HG02884 (cell line): ENCODE data around the gene DDHD1.
"Not testable (repeated sequence)": the region's sequence is repeated elsewhere in the genome, so short reads cannot be mapped to it uniquely, and the experiment has no call there.

Experiments
- ATAC-seq: cut with Tn5 transposase; IDR thresholded peaks from one replicate; pipeline ENCODE4 v1.9.1; 2021; ENCODE audit warnings: mild to moderate bottlenecking, moderate library complexity; ENCODE audit not compliant: unreplicated experiment

The DDHD1 gene

DNA sequence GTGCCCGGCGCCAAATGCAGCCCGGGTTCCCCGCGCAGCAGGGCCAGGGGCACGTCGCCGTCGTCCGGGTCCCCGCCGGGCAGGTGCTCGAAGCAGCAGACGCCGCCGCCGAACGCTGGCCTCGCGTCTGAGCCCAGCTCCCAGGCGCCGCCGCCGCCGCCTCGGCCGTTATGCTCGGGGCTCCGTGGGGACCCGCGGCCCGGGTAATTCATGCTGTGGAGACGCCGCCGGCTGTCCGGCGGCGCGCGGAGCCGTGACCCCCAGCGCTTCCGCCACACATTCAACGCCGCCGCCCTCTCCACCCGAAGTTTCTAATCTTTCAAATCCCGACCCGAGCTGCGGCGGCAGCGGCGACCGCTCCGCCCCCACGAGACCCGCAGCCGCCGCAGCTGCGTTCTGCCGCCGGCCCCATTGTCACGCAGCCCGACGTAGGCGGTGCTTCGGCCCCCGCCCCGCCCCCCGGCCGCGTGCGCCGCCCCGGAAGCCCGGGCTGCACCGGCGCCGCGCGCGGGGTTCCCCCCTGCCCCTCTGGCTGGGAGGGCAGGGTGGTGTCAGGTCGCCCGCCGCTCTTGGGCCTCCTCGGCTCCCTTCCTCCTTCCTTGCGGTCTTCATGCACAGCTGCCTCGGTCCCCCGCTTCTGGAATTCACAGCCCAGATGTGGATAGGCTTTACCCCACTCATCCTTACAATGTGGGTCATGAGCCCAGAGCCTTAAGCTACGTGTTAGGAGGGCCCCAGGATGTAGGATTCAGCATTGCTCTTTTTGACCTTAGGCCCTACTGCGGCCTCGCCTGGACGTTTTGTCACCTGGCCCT lies at the start of gene DDHD1:
DDHD1 (minus strand) TSS at position 437 of the 815 bp plus-strand sequence; CDS start at position 212, 225 bp downstream.
- peak; percentile 66 for ATAC-seq

DNA sequence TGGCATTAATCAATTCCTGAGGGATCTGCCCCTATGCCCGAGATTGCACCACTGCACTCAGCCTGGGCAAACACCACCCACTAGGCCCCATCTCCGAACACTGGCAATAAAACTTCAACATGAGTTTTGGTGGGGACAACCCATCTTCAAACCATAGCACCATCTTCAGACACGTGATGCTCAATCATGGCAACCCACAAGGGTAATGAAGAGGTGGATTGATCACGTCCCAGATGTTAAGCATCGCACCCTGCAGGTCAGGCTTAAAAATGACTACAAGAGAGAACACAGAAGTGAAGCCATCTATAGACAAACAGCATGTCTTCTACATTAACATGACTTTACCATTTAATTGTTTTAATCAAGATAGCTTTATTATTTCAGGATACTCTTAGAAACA lies 42.8 kb upstream of the DDHD1 start:
- no peak for ATAC-seq

DNA sequence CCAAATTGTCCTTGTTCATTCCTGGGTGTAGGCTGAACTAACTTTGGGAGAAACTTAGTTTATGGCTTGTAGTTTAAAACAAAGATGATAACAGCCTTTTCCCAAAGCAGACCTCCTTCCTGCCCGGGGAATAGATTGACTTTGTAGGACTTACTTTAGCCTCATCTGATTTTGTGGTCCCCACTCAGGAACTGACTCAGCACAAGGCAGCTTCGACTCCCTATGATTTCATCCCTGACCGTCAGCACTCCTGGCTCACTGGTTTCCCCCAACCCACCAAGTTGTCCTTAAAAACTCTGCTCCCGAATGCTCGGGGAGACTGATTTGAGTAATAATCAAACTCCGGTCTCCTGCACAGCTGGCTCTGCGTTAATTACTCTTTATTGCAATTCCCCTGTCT lies 40.1 kb upstream of the DDHD1 start:
- no peak for ATAC-seq

DNA sequence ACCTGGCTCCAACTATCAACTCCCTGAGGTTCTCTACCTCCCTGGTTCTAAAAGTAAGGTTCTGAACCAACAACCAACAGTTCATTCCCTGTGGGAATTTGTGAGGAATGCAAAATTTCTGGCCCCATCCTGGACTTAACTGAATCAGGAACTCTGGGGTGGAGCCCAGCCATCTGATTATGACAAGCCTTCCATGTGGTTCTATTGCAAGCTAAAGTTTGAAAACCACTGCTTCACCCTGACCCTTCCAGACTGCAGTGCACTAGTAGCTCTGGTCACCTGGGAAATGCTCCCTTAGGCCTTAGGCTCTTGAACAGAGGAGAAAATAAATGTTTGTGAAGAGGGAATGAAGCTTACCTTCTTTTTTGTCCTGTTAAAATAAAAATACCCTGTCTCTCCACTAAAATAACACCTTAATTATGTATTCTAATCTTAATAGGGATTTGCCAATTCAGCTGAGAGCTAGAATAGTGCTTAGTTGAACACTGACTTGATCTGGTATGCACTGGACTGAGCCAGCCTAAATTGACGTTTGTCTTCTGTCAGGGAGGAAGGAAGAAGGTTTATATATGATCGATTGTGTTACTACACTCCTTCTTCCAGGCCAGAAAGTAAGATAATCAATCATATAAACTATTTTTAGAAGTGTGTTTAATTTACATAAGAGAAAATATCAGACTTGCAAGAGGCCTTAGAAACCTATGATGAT lies 39.1 kb upstream of the DDHD1 start:
- ATAC-seq: no peak

DNA sequence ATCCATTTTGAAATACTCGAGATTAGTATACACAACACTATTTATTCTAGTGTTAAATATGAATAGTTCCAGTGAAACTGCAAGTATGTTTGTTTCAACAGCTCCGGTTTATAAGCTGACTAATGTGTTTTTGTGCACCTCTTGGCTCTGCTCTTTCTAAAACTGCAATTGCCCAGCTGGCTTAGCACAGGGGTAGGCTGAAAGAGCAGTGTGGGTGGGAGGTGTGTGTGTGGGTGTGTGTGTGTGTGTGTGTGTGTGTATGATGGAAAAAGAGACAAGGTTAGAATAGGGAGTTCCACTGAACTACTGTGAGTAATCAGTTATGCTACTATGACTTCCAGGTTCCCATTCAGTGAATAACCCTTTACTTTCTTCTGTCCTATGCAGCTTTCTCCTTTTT lies 37.8 kb upstream of the DDHD1 start:
- ATAC-seq: peak; percentile 61

DNA sequence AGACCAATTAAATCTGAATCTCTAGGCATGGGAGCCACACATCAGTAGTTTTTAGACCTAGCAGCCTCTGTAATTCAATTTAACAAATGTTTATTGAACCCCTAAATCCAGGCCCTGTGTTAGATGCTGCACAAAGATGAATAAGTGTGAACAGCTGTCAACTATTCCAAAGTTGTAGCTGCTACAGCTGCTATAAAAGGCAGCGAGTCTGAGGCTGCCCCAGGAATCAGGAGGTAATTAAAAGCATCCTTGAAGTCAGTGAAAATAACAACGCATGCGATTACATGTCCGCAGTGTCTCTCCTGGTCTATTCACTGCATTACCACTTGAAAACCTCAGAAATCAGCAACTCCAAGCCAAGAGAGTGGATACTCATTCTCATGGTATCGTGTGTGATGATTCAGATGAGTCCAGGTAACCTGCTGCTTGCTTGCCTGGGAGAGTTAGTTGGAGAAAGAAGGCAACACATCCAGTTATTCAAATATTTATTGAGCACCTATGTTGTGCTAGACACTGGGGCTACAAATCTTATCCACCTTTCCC lies 34.9 kb upstream of the DDHD1 start:
- no peak for ATAC-seq

DNA sequence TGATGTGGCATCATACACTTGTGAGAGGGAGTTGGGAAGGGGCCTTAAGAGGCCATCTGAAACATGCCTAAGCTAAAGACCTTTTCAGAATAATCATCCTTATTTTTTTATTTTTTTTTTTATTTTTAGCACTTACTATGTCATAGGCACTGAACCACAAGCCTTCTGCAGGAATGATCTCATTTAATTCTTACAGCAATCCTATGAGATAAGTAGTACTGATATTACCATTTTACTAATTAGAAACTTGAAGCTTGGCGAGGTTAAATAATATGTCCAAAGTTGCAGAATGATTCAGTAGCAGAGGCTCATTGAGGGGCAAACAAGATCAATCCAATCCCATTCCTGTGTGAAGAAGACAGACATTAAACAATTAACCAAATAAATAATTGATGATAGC lies 33.4 kb upstream of the DDHD1 start:
- ATAC-seq: no peak

DNA sequence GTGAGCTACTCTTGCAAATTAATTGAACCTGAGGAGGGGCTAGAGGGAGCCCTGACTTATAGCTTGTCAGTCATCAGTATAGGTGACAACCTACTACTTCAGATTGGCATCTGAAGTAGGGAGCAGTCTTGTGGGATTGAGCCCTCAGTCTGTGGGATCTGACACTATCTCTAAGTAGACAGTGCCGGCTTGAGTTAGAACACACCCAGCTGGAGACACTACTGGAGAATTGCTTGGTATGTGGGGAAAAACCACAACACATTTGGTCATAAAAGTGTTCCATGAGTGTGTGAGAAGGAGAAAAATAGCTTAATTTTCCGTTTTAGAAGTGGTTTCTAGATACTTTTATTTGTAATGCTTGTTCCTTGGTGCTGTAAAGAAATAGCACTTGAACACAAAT lies 30.5 kb upstream of the DDHD1 start:
- ATAC-seq: no peak

DNA sequence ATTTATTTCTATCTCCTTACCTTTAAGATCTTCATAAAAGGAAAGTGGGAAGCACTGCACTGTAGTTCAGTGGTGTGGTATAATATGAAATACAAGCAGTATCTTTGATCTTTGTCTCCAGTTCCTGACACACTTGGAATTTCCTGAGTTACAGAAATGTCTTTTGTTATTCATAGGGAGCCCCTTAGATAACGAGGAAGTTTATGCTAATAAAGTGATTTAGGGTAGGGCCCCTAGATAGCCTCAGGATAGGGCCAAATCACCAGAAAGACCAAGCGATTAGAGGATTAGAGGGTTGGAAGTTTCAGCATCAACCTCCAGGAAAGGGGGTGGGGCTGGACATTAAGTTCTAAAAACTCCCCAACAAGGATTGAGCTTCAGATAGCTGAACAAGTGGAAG lies 29.9 kb upstream of the DDHD1 start:
- ATAC-seq: no peak

DNA sequence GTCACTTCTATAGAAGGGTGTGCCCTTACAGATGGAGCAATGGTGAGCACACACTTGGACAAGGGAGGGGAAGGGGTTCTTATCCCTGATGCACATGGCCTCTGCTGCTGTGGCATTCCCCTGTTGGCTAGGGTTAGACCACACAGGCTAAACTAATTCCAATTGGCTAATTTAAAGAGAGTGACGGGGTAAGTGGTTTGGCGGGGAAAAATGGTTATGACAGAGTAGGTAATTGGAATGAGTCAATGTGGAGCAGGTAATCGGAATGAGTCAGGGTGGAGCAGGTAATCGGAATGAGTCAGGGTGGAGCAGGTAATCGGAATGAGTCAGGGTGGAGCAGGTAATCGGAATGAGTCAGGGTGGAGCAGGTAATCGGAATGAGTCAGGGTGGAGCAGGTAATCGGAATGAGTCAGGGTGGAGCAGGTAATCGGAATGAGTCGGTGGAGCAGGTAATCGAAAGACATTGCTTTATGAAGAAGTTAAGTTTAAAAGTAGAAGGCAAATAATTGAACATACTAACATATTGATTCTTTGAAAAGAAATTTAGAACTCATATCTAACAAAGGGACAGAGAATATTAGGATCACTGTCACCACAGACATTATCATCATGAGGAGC lies 28.4 kb upstream of the DDHD1 start:
- ATAC-seq: not testable (repeated sequence)

DNA sequence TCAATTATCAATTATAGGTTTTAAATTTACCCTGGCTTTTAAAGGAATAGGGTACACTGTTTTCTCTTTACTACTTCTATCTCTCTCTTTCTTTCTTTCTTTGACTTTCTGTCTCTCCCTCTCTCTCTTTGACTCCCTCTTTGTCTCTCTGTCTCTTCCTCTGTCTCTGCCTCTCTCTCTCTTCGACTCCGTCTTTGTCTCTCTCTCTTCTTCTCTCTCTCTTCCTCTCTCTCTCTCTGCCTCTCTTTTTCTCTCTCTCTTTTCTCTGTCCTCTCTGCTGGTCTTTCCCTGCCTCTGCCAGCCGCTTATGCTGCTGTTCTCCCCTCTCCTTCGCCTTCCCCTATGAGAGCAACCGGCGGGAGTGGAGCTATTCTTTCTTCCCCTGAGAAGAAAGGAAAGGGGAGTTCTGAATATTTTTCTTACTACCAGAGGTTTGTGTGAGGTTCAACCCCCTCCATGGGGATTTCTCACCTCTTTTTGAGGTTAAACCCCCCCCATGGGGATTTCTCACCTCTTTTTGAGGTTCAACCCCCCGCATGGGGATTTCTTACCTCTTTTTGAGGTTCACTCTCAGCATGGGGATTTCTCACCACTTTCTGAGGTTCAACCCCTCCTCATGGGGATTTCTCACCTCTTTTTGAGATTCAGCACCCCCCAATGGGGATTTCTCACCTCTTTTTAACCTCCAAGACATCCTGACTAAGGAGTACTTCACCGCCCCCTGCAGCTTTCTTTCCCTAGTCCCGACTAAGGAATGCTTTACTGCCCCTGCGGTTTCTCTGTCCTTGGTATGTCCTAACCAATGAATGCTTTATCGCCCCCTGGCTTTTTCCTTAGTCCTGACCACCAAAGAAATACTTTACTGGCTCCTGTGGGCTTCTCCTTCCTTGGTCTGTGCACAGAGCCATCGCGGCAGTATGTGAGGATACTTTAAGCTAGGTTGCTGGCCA lies 27.4 kb upstream of the DDHD1 start:
- ATAC-seq: no peak

DNA sequence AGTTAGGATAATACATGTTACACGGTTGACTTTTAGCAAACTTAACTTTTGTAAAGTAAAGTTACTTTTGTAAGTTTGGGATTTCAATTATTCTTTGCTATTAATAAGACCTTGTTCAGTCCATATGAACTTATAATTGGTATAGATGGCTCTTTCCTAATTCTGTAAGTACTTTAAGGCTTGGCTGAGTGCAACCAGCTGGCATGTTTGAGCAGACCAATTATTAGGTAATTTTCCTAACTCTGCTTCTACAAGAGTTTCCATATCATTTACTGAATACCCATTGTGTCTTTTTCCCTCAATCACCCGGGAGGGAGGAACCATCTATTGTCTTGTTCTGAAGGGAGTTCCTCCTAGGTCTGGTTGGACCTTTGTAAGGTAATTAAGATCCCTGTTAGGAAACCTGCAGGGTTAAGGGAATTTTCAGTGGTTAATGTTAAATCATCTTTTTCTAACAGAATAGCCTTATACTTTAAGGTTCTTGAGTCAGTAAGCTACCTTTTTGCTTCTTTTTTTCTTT lies 26.4 kb upstream of the DDHD1 start:
- ATAC-seq: not testable (repeated sequence)

DNA sequence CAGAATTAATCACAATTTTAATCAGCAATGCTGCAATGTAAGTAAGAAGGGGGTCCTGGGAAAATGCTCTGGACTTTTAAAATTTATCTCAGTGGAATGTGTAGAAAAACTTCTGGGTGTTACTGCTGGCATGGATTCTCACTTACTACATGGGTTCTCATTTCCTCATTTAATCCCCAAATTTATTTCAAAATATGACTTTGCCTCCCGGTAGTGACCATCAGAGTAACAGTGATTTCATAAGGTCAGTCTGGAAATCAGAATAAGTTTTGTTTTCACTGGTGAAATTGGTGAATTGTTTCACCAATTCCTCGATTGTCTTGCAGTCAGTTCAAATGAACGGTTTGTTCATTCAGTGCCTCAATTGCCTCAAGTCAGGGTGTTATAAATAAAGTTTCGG lies 22.3 kb upstream of the DDHD1 start:
- no peak for ATAC-seq

DNA sequence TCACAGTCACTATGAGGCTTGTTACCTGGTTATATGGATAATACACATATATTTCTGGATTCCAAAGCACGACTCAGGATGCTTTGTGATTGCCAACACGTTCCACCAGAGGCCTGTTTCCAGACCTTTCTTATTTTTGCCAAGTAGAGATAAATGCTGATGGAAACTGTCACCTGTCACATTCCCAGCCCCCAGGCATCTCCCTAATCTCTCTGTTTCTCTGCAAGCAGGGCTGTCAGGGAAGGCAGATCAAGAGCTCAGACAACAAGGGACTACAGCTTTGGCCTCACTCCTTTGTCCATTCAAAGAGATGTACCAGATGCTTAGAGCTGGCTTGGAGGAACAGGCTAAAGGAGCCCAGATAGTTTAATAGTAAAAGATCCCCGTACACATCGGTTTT lies 21.8 kb upstream of the DDHD1 start:
- ATAC-seq: no peak

DNA sequence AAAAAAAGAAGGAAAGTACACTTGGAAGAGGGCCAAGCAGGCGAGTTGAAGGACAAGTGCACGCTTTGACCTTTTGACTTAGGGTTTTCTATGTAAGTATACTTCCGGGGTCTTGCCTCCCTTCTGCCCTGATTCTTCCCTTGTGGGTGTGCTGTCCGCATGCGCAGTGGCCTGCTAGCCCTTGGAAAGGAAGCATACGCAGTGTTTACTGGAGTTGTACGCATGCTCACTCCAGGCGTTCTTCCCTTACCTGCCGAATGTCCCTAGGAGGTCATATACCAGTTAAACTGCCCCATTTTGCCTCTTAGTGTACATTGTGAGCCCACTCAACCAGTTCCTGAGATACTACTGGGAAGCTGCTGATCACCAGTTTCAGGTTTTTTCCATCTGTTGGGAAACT lies 15.7 kb upstream of the DDHD1 start:
- no peak for ATAC-seq

DNA sequence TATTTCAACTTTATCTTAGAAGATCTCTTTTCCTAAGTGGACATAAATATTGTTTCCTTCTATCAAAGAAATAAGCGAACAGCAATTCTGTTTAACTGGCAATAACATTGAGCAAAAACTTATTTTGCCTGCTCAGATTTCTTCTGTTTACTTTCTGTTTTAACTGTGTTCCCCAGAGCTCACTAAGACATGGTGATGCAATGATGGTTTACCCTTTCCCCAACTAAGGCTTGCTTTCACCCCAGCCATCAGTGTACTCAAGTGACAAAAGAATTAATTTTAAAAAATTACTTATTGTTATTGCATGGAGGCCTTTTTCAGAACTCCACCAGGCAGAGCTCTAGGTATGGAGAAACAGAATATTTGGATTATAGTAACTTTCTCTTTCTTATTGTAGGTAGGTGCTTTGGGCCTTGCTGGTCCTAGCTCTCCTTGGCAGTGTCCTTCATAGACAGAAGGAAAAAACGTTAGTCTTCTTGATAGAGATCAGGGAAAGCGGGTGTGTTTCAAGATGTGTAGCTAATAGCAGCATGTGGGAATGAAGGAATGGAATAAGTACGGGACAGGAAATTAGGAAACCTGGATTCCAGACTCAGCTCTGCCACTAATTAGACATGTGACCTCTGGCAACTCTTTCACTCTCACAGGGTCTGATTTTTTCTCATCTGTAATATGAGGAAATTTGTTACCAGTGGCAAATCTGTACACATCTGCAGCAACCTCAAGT lies 14.6 kb upstream of the DDHD1 start:
- no peak for ATAC-seq

DNA sequence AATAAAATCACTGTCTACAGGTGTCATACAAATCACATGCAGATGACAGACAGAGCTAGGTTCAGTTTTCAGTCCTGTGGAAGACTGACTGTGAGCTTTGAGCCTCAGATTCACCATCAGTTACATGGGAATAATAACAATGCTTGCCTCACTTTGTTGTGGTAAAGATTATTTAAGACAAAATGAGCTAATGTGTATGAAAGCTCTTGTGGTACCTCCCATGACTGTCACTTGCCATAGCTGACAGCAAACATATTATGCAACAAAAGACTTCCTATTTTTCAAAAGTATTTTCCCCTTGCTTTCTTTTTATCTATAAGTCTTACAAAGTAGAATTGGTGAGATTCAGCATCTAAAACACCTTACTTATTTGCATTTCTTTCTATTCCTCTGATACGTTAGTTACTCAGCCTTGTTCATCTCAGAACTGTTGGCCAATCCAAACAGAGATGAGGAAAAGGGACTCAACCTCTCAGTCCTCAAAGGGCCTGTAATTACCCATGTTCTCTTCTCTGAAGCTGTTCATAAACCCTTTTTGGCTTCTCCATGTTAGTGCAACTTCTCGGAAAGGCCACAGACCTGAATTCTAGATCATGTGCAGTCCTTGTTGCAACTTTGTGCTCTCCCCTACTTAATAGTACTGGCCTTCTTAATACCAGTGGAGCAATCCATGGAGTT lies 8.8 kb upstream of the DDHD1 start:
- ATAC-seq: no peak

DNA sequence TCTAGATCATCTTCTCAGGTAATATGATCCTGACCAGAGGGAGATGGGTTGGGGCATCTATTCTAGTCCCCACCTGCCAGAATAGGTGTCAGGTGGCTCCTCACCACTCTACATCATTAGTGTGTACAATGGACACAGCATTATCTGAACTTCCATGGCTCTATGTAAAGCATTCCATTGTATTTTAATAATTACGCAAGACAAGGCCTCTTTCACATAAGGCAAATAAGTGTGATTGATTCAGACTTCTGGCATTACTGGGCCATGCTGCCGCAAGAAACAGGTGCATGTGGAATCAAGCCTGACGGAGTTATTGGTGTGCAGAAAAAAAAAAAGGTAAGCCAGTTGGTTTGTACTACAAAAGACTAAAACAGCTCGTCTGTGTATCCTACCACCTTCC lies 3.1 kb upstream of the DDHD1 start:
- ATAC-seq: no peak

DNA sequence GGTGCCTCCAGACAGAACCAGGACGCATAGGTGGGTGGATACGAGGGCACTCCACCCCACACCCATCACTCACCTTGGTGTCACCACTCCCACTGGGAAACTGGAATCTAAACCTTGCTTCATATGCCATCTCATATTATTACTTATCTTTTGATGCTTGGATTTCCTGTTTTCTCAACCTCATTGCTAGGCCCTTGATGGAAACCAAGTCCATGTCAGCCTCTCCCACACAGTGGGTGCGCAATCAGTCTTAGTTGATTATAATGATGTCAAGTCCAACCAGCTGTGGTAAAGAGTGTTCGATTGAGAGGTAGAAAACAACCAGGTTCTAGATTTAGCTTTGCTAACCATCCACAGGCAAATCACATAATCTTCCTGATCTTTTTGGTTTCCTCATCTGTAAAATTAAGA lies 584 bp upstream of the DDHD1 start:
- no peak for ATAC-seq
